Central memory CD8-positive, alpha-beta T cell (primary cell): Measurements from ENCODE around the gene STX1A.
A peak's percentile ranks its signal among the peaks of the same experiment; 100 is the strongest.
"Not testable (repeated sequence)": the region's sequence is repeated elsewhere in the genome, so short reads cannot be mapped to it uniquely, and the experiment has no call there.

Source experiments
- ATAC-seq: fragments of 150-1000 bp; cut with Tn5 transposase; replicated peaks from 2 replicates; pipeline ENCODE4 v1.10.0; 2022; ENCODE audit warnings: mild to moderate bottlenecking, moderate FRiP score, moderate number of reproducible peaks; ENCODE audit not compliant: poor library complexity, severe bottlenecking; ENCODE audit errors: extremely low read depth
- DNase-seq, 2 donors: peaks; one replicate each; pipeline ENCODE4 v3.0.0; 2021; ENCODE audit warnings: low spot score in 2 of 2
- H3K27ac Mint-ChIP-seq: one replicate; pipeline ENCODE4 v1.8.0; 2022; ENCODE audit warnings: low read depth, mild to moderate bottlenecking, moderate library complexity, mixed read lengths
- H3K27me3 Mint-ChIP-seq: one replicate; pipeline ENCODE4 v1.8.0; 2022; ENCODE audit warnings: mixed read lengths
- H3K36me3 Mint-ChIP-seq: one replicate; pipeline ENCODE4 v1.8.0; 2022; ENCODE audit warnings: mild to moderate bottlenecking, moderate library complexity, mixed read lengths; ENCODE audit not compliant: insufficient read depth
- H3K4me1 Mint-ChIP-seq: one replicate; pipeline ENCODE4 v1.8.0; 2022; ENCODE audit warnings: mixed read lengths
- H3K4me3 Mint-ChIP-seq: one replicate; pipeline ENCODE4 v1.8.0; 2022; ENCODE audit warnings: mild to moderate bottlenecking, moderate library complexity, mixed read lengths
- H3K9me3 Mint-ChIP-seq: one replicate; pipeline ENCODE4 v1.8.0; 2022; ENCODE audit warnings: mixed read lengths

Gene STX1A

GRCh38 chr7:73728551-73728950, 9.1 kb upstream of the STX1A start:
- Mint-ChIP-seq H3K36me3 (peaks cover 2% of the 10 kb centered on the region), H3K9me3 (no peaks in the 10 kb centered on the region), H3K27ac (no peak overlapping the region), H3K27me3 (peaks cover 12% of the 10 kb centered on the region), H3K4me1 (no peaks in the 10 kb centered on the region), H3K4me3 (no peak overlapping the region)
- DNase-seq (no peak), ATAC-seq (no peak)

DNA sequence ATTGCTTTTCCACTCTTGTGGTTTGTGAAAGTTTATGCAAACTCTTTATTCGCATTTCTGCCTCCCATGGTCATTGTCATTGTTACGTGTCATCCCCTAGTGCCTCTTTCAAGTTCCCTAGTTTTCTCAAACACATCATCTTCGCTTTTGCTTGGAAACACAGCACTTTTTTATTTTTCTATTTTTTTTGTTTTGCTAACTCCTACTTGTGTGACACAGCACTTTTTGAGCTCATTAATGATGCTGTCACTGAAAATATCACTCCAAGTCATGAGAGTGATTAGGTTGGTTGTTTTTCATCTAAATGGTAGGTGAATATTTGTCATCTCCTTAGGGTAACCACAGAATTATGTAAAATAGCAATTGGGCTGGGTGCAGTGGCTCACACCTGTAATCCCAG, 8.5 kb upstream of the STX1A start:
- Mint-ChIP-seq H3K9me3 (no peaks in the 10 kb centered on the region), H3K36me3 (peaks cover 2% of the 10 kb centered on the region), H3K27me3 (peaks cover 12% of the 10 kb centered on the region), H3K4me3 (no peak overlapping the region), H3K27ac (no peak overlapping the region), H3K4me1 (no peaks in the 10 kb centered on the region)
- ATAC-seq (no peak), DNase-seq (no peak)

GRCh38 chr7:73726083-73726466, 6.6 kb upstream of the STX1A start:
- Mint-ChIP-seq H3K9me3 (no peaks in the 10 kb centered on the region), H3K4me1 (no peaks in the 10 kb centered on the region), H3K27me3 (peaks cover 12% of the 10 kb centered on the region), H3K4me3 (no peak overlapping the region), H3K27ac (no peak overlapping the region), H3K36me3 (no peaks in the 10 kb centered on the region)
- DNase-seq (no peak), ATAC-seq (peak; percentile 17)

- DNase-seq = no peak
- Mint-ChIP-seq H3K4me1 (peaks cover 7% of the 10 kb centered on the region), H3K36me3 (peaks cover 4% of the 10 kb centered on the region), H3K27ac (no peak overlapping the region), H3K27me3 (peaks cover 10% of the 10 kb centered on the region), H3K9me3 (no peaks in the 10 kb centered on the region), H3K4me3 (no peak overlapping the region)
- no peak for ATAC-seq
Measured at GRCh38 chr7:73723813-73724212, 4.3 kb upstream of the STX1A start.

DNA sequence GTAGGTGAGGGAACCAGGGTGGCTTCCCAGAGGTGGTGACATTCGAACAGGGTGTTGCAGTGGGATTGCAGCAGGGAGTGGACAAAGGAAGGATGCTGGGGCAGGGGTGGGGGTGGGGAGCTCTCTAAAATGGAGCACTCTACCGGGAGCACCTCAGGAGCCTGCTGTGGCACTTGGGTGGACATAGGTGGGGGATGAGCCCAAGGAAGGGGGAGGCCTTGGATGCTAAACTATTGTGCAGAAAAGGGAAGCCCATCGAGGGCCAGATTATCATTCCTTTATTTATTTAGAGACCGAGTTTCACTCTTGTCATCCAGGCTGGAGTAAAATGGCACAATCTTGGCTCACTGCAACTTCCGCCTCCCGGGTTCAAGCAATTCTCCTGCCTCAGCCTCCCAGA, 3.3 kb upstream of the STX1A start:
- Mint-ChIP-seq H3K9me3 (no peaks in the 10 kb centered on the region), H3K4me1 (peaks cover 16% of the 10 kb centered on the region), H3K27ac (no peak overlapping the region), H3K36me3 (peaks cover 4% of the 10 kb centered on the region), H3K27me3 (no peaks in the 10 kb centered on the region), H3K4me3 (no peak overlapping the region)
- no peak for DNase-seq
- no peak for ATAC-seq

DNA sequence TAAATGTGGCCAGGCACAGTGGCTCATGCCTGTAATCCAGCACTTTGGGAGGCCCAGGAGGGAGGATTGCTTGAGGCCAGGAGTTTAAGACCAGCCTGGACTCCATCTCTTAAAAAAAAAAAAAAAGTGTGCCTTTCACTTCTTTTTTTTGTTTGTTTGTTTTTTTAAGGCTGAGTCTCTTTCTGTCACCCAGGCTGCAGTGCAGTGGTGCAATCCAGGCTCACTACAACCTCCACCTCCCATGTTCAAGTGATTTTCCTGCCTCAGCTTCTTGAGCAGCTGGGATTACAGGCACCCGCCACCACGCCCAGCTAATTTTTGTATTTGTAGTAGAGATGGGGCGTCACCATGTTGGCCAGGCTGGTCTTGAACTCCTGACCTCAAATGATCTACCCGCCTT, 2.7 kb upstream of the STX1A start:
- DNase-seq, H3K9me3 Mint-ChIP-seq, ATAC-seq, H3K4me3 Mint-ChIP-seq, H3K27me3 Mint-ChIP-seq, H3K27ac Mint-ChIP-seq, H3K36me3 Mint-ChIP-seq: not testable (repeated sequence)
- H3K4me1 Mint-ChIP-seq = peaks cover 20% of the 10 kb centered on the region

GRCh38 chr7:73721377-73721817, 1.9 kb upstream of the STX1A start:
- Mint-ChIP-seq H3K27me3 (no peaks in the 10 kb centered on the region), H3K4me1 (peaks cover 25% of the 10 kb centered on the region), H3K4me3 (peak overlapping the region; percentile 86), H3K27ac (no peak overlapping the region), H3K36me3 (peaks cover 7% of the 10 kb centered on the region), H3K9me3 (no peaks in the 10 kb centered on the region)
- no peak for ATAC-seq
- DNase-seq = no peak

DNA sequence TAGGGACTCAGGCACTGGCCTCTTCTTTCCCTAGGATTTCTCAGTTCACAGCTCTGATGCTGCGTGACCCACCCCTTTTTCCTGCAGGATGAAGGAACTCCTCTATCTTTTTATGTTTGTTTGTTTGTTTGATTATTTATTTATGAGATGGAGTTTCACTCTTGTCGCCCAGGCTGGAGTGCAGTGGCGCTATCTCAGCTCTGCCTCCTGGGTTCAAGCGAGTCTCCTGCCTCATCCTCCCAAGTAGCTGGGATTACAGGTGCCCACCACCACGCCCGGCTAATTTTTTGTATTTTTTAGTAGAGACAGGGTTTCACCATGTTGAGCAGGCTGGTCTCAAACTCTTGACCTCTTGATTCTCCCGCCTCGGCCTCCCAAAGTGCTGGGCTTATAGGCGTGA, 974 bp upstream of the STX1A start:
- H3K27me3 Mint-ChIP-seq, H3K36me3 Mint-ChIP-seq, DNase-seq, H3K9me3 Mint-ChIP-seq, ATAC-seq: not testable (repeated sequence)
- Mint-ChIP-seq H3K4me1 (peaks cover 25% of the 10 kb centered on the region), H3K27ac (peak overlapping the region; percentile 56), H3K4me3 (peak overlapping the region; percentile 86)

GRCh38 chr7:73719806-73720169, 319 bp upstream of the STX1A start:
- no peak for ATAC-seq
- Mint-ChIP-seq H3K9me3 (no peaks in the 10 kb centered on the region), H3K27me3 (no peaks in the 10 kb centered on the region), H3K4me3 (peak overlapping the region; percentile 86), H3K4me1 (peaks cover 25% of the 10 kb centered on the region), H3K36me3 (peaks cover 8% of the 10 kb centered on the region), H3K27ac (peak overlapping the region; percentile 56)
- DNase-seq = no peak

GRCh38 chr7:73718438-73718881, 1.0 kb downstream of the STX1A start:
- no peak for DNase-seq
- peaks cover 25% of the 10 kb centered on the region for H3K4me1 Mint-ChIP-seq
- peaks cover 8% of the 10 kb centered on the region for H3K36me3 Mint-ChIP-seq
- no peaks in the 10 kb centered on the region for H3K9me3 Mint-ChIP-seq
- H3K27ac Mint-ChIP-seq = peak overlapping the region; percentile 82
- no peaks in the 10 kb centered on the region for H3K27me3 Mint-ChIP-seq
- ATAC-seq = no peak
- peak overlapping the region; percentile 81 for H3K4me3 Mint-ChIP-seq

DNA sequence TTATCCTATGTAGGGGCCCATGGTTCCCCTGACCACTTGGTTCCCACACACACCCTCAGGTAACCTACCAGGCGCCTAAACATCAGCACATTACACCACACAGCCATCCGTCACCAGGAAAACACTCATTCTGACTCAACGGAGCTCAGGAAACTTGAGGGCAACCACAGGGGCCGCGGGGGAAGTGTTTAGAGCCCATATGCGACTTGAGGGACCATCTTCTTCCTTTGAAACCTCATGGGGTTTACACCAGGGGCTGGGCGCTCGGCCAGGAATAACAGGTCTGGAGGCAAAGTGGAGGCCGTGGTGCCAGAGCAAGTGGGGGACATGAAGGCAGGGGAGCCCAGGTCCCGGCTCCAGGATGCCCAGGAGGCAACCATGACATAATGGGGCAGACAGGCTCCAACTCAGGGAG, 1.5 kb downstream of the STX1A start:
- Mint-ChIP-seq H3K27ac (peak overlapping the region; percentile 82), H3K4me1 (peaks cover 29% of the 10 kb centered on the region), H3K36me3 (peaks cover 8% of the 10 kb centered on the region), H3K27me3 (no peaks in the 10 kb centered on the region), H3K4me3 (peak overlapping the region; percentile 81), H3K9me3 (no peaks in the 10 kb centered on the region)
- peak; percentile 81 for ATAC-seq
- DNase-seq = peak; percentile 52 to 53

- no peaks in the 10 kb centered on the region for H3K9me3 Mint-ChIP-seq
- no peaks in the 10 kb centered on the region for H3K27me3 Mint-ChIP-seq
- peaks cover 36% of the 10 kb centered on the region for H3K4me1 Mint-ChIP-seq
- ATAC-seq (no peak), DNase-seq (no peak)
- H3K36me3 Mint-ChIP-seq = peaks cover 8% of the 10 kb centered on the region
- H3K4me3 Mint-ChIP-seq = peak overlapping the region; percentile 81
- H3K27ac Mint-ChIP-seq = peak overlapping the region; percentile 82
Measured at GRCh38 chr7:73717025-73717807, 2.3 kb downstream of the STX1A start.

DNA sequence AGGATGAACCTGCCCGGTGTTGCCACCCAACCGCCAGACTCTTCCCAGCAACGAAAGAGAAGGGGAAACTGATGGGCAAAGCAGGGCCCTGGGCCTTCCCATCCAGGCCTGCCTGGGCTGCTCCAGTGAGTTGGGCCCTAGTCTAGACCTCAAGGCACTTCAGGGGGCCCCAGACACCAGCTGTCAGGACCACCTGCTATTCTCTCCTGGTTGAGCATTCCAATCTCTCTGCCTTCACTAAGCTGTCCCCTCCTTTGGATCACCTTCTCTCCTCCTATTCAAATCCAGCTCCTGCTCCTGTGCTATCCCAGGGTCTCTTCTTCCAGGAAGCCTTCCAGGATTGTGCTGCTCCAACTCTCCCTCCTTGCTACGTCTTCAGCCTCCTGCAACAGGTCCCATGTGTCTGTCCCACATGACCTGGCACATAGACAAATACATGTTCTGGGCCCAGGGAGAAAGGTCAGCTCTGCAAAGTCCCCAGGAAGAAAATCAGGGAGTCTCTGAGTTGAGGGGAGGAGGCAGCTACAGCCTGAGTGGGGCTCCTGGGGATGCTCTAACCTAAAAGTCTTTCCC, 3.1 kb downstream of the STX1A start:
- H3K4me1 Mint-ChIP-seq = peaks cover 36% of the 10 kb centered on the region
- H3K36me3 Mint-ChIP-seq = peaks cover 10% of the 10 kb centered on the region
- H3K27me3 Mint-ChIP-seq = no peaks in the 10 kb centered on the region
- H3K4me3 Mint-ChIP-seq = no peak overlapping the region
- no peak for ATAC-seq
- DNase-seq = no peak
- peak overlapping the region; percentile 16 for H3K27ac Mint-ChIP-seq
- no peaks in the 10 kb centered on the region for H3K9me3 Mint-ChIP-seq
